PC-9 (cell line): ENCODE results near the gene WDR72. TPM values are rescaled to one million over a fixed set of nuclear protein-coding genes. Genes with fewer than 3 reads are reported as not detected.

Experiments
- BruUV-seq: library from RNA; stranded (reverse); fragments of 400-500 nt; replicated peaks from 2 replicates; lab custom pipeline; 2021; lab: Mats Ljungman, UMichigan
- CTCF ChIA-PET: fragments of 300-600 bp; sonication (Branson Sonifier 250); formaldehyde crosslinking; loops from one replicate; lab custom pipeline; 2022; ENCODE audit warnings: antibody characterized with exemption; lab: Charles Lee
- POLR2A ChIA-PET: fragments of 300-600 bp; sonication (Branson Sonifier 250); formaldehyde crosslinking; loops from one replicate; lab custom pipeline; 2022; ENCODE audit warnings: antibody characterized with exemption; ENCODE audit not compliant: unreplicated experiment; lab: Charles Lee
- DNase-seq, 2 experiments: peaks; one replicate each; pipeline versions ENCODE4 v3.0.0 to v3.0.0-alpha.2; 2015 to 2022; ENCODE audit warnings: mixed read lengths in 1 of 2
- H2AFZ ChIP-seq: fragments of 200-600 bp; sonication (generic); 2 replicates; pipeline ENCODE4 v1.8.1; 2017; ENCODE audit warnings: antibody characterized with exemption
- H3F3A ChIP-seq: fragments of 200-600 bp; sonication (generic); 2 replicates; pipeline ENCODE4 v1.8.1; 2017; ENCODE audit warnings: antibody characterized with exemption, mild to moderate bottlenecking, low read depth; ENCODE audit not compliant: insufficient read depth
- H3K27ac ChIP-seq: fragments of 200-600 bp; sonication (generic); 2 replicates; pipeline ENCODE4 v1.6.1; 2016; ENCODE audit warnings: mixed run types
- H3K27me3 ChIP-seq: fragments of 200-600 bp; sonication (generic); 2 replicates; pipeline ENCODE4 v1.6.1; 2016; ENCODE audit warnings: low read depth, mixed run types; ENCODE audit not compliant: insufficient read depth
- H3K36me3 ChIP-seq: fragments of 200-600 bp; sonication (generic); 2 replicates; pipeline ENCODE4 v1.6.1; 2016; ENCODE audit warnings: low read depth, mixed run types
- H3K4me1 ChIP-seq: fragments of 200-600 bp; sonication (generic); replicated peaks from 2 replicates; pipeline ENCODE4 v1.6.1; 2016; ENCODE audit warnings: mixed run types; ENCODE audit not compliant: insufficient read depth
- H3K4me2 ChIP-seq: fragments of 200-600 bp; sonication (generic); 2 replicates; pipeline ENCODE4 v1.6.1; 2017; ENCODE audit warnings: mixed run types
- H3K4me3 ChIP-seq: fragments of 200-600 bp; sonication (generic); 2 replicates; pipeline ENCODE4 v1.6.1; 2016; ENCODE audit warnings: mixed run types
- H3K79me2 ChIP-seq: fragments of 200-600 bp; sonication (generic); 2 replicates; pipeline ENCODE4 v1.6.1; 2017; ENCODE audit warnings: low read depth, mixed run types
- H3K9me2 ChIP-seq: fragments of 200-600 bp; sonication (generic); 2 replicates; pipeline ENCODE4 v1.8.1; 2017; ENCODE audit warnings: mild to moderate bottlenecking; ENCODE audit not compliant: insufficient read depth
- H3K9me3 ChIP-seq: fragments of 200-600 bp; sonication (generic); 2 replicates; pipeline ENCODE4 v1.8.1; 2016; ENCODE audit warnings: low read depth; ENCODE audit not compliant: insufficient read depth
- H4K20me1 ChIP-seq: fragments of 200-600 bp; sonication (generic); 2 replicates; pipeline ENCODE4 v1.8.1; 2017; ENCODE audit not compliant: insufficient read depth
- CTCF ChIP-seq: fragments of 200-600 bp; sonication (generic); conservative IDR thresholded peaks from 2 replicates; pipeline ENCODE4 v1.6.1; 2017; ENCODE audit warnings: mixed run types, antibody characterized with exemption, mild to moderate bottlenecking, moderate library complexity
- EZH2 ChIP-seq: fragments of 200-600 bp; sonication (generic); IDR thresholded peaks from 2 replicates; pipeline ENCODE4 v1.8.0; 2017; ENCODE audit warnings: antibody characterized with exemption, low read depth
- intact Hi-C: fragments of 100-400 bp; cut with micrococcal nuclease; formaldehyde crosslinking; loops from one replicate; pipeline ENCODE4 v1.10.0; 2022; ENCODE audit not compliant: unreplicated experiment
- total RNA-seq: library from RNA; stranded (reverse); gene quantifications from 2 replicates; pipeline ENCODE4 v1.2.3, GENCODE V29; 2021

WDR72 gene
- total RNA-seq, 1 experiment from 2014 or later, result 1.9 TPM

GRCh38 chr15:53482055-53482454, 277.4 kb downstream of the WDR72 start:
- CTCF ChIA-PET, result no interaction called here
- Histone ChIP-seq H3K4me2 (no peak overlapping the region), H3K79me2 (no peaks in the 10 kb centered on the region), H2AFZ (no peak overlapping the region), H4K20me1 (no peaks in the 10 kb centered on the region), H3K4me1 (no peaks in the 10 kb centered on the region), H3K27me3 (peaks cover 3% of the 10 kb centered on the region; the same call in 1 of the 2 replicates), H3K9me2 (no peaks in the 10 kb centered on the region), H3K36me3 (no peaks in the 10 kb centered on the region), H3K4me3 (no peak overlapping the region), H3F3A (no peaks in the 10 kb centered on the region), H3K9me3 (no peaks in the 10 kb centered on the region), H3K27ac (no peak overlapping the region)
- POLR2A ChIA-PET, result no interaction called here
- intact Hi-C loops, result no loop called here
- TF ChIP-seq EZH2, result no peak
- TF ChIP-seq CTCF, result no peak
- BruUV-seq, result no TSS peak
- DNase-seq, result no peak

GRCh38 chr15:53477981-53478766, 281.3 kb downstream of the WDR72 start:
- ChIA-PET CTCF (no interaction called here), POLR2A (no interaction called here)
- no peaks in the 10 kb centered on the region for H3K79me2 ChIP-seq
- H2AFZ ChIP-seq, result no peak overlapping the region
- no peaks in the 10 kb centered on the region for H3K9me2 ChIP-seq
- H3K27me3 ChIP-seq, result peaks cover 3% of the 10 kb centered on the region; the same call in 1 of the 2 replicates
- no peak for DNase-seq
- TF ChIP-seq EZH2 (no peak), CTCF (no peak)
- no peaks in the 10 kb centered on the region for H4K20me1 ChIP-seq
- H3K4me1 ChIP-seq, result no peaks in the 10 kb centered on the region
- H3K27ac ChIP-seq, result no peak overlapping the region
- no TSS peak for BruUV-seq
- no peaks in the 10 kb centered on the region for H3K36me3 ChIP-seq
- no peak overlapping the region for H3K4me3 ChIP-seq
- intact Hi-C loops, result no loop called here
- no peaks in the 10 kb centered on the region for H3K9me3 ChIP-seq
- H3F3A ChIP-seq, result no peaks in the 10 kb centered on the region
- H3K4me2 ChIP-seq, result no peak overlapping the region

- no TSS peak for BruUV-seq
- CTCF ChIA-PET, result no interaction called here
- Histone ChIP-seq H3K4me1 (no peaks in the 10 kb centered on the region), H3K4me3 (no peak overlapping the region), H2AFZ (no peak overlapping the region), H3K27ac (no peak overlapping the region), H3F3A (no peaks in the 10 kb centered on the region), H3K9me3 (no peaks in the 10 kb centered on the region; the same call in 1 of the 2 replicates), H3K27me3 (no peaks in the 10 kb centered on the region), H3K79me2 (no peaks in the 10 kb centered on the region), H3K36me3 (no peaks in the 10 kb centered on the region), H4K20me1 (no peaks in the 10 kb centered on the region), H3K9me2 (no peaks in the 10 kb centered on the region), H3K4me2 (no peak overlapping the region)
- POLR2A ChIA-PET, result no interaction called here
- intact Hi-C loops, result no loop called here
- no peak for DNase-seq
- TF ChIP-seq EZH2 (no peak), CTCF (no peak)
Measured at GRCh38 chr15:53473886-53474285, 285.6 kb downstream of the WDR72 start.
